Thyroid gland (tissue), 4 donors: ENCODE measurements around the gene RIOK3. TPM values are rescaled to one million over a fixed set of nuclear protein-coding genes. Genes with fewer than 3 reads are reported as not detected.

ENCODE experiments used
- DNase-seq, 2 donors: peaks; one replicate each; pipeline ENCODE4 v3.0.0-alpha.2; 2019
- H3K27ac ChIP-seq, 3 donors: fragments of 200-600 bp; sonication (generic); 1 replicate in 2 of 3; 2 replicates in 1 of 3; pipeline ENCODE4 v1.5.1; 2016 to 2019; ENCODE audit warnings: mild to moderate bottlenecking in 1 of 3, moderate library complexity in 1 of 3
- H3K27me3 ChIP-seq: fragments of 200-600 bp; sonication (generic); one replicate; pipeline ENCODE4 v1.5.1; 2019
- H3K36me3 ChIP-seq, 2 donors: fragments of 200-600 bp; sonication (generic); one replicate each; pipeline ENCODE4 v1.5.1; 2016 to 2019
- H3K4me1 ChIP-seq, 2 donors: fragments of 200-600 bp; sonication (generic); one replicate each; pipeline ENCODE4 v1.5.1; 2017 to 2019
- H3K4me3 ChIP-seq, 3 donors: fragments of 200-600 bp; sonication (generic); replicated peaks in 1 of 3; 1 replicate in 2 of 3; 2 replicates in 1 of 3; pipeline ENCODE4 v1.5.1; 2016; ENCODE audit warnings: mild to moderate bottlenecking in 1 of 3
- H3K9me3 ChIP-seq: fragments of 200-600 bp; sonication (generic); one replicate; pipeline ENCODE4 v1.5.1; 2017
- POLR2A ChIP-seq, 2 donors: fragments of 450-650 bp; IDR thresholded peaks; one replicate each; pipeline ENCODE4 v1.6.1; 2017; ENCODE audit warnings: antibody characterized with exemption in 2 of 2, mild to moderate bottlenecking in 2 of 2, moderate library complexity in 1 of 2
- WGBS, 2 donors: methylation state at CpG; one replicate each; pipeline ENCODE4 v1.1.5; 2017; 5-methylcytosine and 5-hydroxymethylcytosine counted together
- intact Hi-C: fragments of 100-400 bp; cut with DNase I; formaldehyde crosslinking; loops from one replicate; pipeline ENCODE4 v1.15.1; 2023
- total RNA-seq, 4 donors: library from RNA; depleted of rRNA; stranded (reverse); fragments of >200 nt; gene quantifications; one replicate each; pipeline ENCODE4 v1.2.3, GENCODE V29; 2016
- TF ChIP-seq, protein P1 (sequence below), 6 experiments: fragments of 200-600 bp in 3 of 6; fragments of 450-650 bp in 3 of 6; sonication (generic) in 3 of 6; IDR thresholded peaks; one replicate each; pipeline ENCODE4 v1.5.1; 2016 to 2019; ENCODE audit warnings: antibody characterized with exemption in 6 of 6, mild to moderate bottlenecking in 2 of 6, inconsistent platforms in 1 of 6, moderate library complexity in 1 of 6

Gene RIOK3
- total RNA-seq, 4 donors from 2014 or later = 51.2 to 85.7 (median 63.6) TPM

DNA sequence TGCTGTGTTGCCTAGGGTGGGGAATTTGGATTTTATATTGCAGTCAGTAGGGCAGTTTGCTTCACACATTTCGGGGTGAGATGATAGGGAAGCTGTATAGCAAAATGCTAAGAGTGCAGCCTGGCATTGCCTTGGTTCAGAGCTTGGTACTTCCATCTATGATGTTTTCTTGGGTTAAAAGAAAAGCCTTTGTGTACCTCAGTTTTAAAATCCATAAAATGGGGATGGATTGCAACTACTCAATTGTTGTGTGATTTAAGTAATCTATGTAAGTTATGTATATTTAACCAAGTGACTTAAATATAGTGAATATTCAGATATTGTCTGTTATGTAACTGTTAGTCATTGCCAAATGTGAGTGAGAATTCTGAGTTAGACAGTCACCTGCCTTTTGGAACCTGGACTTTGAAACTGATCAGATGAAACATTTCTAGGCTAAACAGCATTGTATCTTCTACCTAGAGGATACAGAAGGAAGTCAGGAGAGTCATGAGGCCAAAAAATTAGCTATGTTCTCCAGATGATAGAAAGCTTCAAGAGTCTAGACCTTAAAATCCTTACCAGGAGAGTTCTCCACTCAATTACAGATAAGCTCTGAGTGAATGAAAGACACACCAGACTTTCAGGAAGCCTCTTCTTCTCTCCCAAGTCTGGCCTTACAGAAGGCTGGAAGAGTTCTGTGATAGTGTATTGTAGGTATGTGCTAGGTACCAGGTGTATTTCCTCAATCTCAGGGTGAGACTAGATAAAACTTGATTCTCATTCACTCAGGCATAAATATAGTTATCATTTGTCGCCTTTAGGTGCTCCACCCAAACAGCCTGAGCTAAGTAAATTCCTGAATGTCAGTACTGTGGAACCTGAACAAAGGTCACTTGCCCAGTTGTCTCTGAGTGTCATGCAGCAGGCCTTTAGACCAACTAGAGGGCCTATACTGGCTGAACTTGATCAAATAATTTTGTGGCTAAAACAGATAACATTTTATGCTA is 7.5 kb downstream of the RIOK3 start:
- Histone ChIP-seq H3K9me3 (no peaks in the 10 kb centered on the region), H3K4me3 (no peak overlapping the region), H3K27ac (peak overlapping the region in 1 of 3 donors; percentile 22), H3K36me3 (peaks cover 26 to 29% of the 10 kb centered on the region in 2 donors), H3K4me1 (peaks cover 38 to 48% of the 10 kb centered on the region in 2 donors), H3K27me3 (no peaks in the 10 kb centered on the region)
- intact Hi-C loops = no loop called here
- TF ChIP-seq POLR2A (IDR thresholded peaks at IDR 0.05) = no peak
- TF ChIP-seq, protein P1, sequence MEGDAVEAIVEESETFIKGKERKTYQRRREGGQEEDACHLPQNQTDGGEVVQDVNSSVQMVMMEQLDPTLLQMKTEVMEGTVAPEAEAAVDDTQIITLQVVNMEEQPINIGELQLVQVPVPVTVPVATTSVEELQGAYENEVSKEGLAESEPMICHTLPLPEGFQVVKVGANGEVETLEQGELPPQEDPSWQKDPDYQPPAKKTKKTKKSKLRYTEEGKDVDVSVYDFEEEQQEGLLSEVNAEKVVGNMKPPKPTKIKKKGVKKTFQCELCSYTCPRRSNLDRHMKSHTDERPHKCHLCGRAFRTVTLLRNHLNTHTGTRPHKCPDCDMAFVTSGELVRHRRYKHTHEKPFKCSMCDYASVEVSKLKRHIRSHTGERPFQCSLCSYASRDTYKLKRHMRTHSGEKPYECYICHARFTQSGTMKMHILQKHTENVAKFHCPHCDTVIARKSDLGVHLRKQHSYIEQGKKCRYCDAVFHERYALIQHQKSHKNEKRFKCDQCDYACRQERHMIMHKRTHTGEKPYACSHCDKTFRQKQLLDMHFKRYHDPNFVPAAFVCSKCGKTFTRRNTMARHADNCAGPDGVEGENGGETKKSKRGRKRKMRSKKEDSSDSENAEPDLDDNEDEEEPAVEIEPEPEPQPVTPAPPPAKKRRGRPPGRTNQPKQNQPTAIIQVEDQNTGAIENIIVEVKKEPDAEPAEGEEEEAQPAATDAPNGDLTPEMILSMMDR (IDR thresholded peaks at IDR 0.05) = no peak
- no peak for DNase-seq
- WGBS, 2 donors = 85 to 89% methylated on average over 2 of the region's 2 CpGs

DNA sequence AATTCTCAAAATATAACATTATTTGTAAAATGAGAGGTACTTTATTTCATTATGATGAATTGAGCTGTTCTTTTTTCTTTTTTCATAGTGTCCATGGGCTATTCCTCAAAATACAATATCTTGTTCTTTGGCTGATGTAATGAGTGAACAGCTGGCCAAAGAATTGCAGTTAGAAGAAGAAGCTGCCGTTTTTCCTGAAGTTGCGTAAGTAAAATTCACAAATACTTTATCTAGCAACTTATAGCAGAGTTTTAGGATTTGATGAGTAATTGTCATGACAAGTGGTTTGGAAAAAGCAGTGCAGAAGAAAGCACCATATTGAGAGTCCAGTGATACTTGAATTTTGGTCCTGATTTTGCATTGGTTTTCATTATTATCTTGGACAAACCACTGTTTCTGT is 9.8 kb downstream of the RIOK3 start:
- H3K27ac ChIP-seq = no peak overlapping the region
- H3K9me3 ChIP-seq = no peaks in the 10 kb centered on the region
- no peak for DNase-seq
- TF ChIP-seq, protein P1 (IDR thresholded peaks at IDR 0.05) = no peak
- TF ChIP-seq POLR2A (IDR thresholded peaks at IDR 0.05) = no peak
- 86 to 89% methylated on average over 2 of the region's 2 CpGs for WGBS, 2 donors
- no peak overlapping the region for H3K4me3 ChIP-seq
- intact Hi-C loops = no loop called here
- H3K27me3 ChIP-seq = no peaks in the 10 kb centered on the region
- peaks cover 43 to 50% of the 10 kb centered on the region in 2 donors for H3K36me3 ChIP-seq
- H3K4me1 ChIP-seq = peaks cover 25 to 39% of the 10 kb centered on the region in 2 donors

DNA sequence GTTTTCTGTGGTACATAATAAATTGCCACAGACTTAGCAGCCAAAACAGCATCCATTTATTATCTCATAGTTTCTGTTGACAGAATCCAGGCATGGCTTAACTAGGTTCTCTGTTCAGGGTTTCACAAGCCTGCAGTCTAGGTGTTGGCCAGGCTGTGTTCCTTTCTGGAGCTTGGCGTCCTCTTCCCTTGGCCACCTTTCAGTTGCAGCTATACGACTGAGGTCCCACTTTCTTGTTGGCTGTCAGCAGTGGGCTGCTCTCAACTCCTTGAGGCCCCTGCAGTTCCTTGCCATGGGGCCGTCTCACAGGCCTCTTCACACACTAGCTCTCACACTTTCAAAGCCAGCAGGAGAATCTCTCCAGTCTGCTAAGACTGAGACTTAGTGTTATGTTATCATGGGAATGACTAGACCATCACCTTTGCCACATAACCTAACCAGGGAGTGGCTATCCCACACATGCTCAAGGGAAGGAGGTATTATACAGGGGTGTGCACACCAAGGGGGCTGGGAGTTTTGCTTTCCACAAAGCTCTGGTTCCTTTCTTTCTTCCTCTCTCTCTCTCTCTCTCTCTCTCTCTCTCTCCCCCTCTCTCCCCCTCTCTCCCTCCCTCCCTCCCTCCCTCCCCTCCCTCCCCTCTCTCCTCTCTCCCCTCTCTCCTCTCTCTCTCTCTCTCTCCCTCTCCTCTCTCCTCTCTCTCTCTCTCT is 15.8 kb downstream of the RIOK3 start:
- no peak for TF ChIP-seq POLR2A (IDR thresholded peaks at IDR 0.05)
- H3K36me3 ChIP-seq = peaks cover 66 to 77% of the 10 kb centered on the region in 2 donors
- no peaks in the 10 kb centered on the region for H3K4me1 ChIP-seq
- DNase-seq = no peak
- 85 to 91% methylated on average over 3 of the region's 3 CpGs for WGBS, 2 donors
- H3K27ac ChIP-seq = no peak overlapping the region
- intact Hi-C loops = no loop called here
- H3K9me3 ChIP-seq = no peaks in the 10 kb centered on the region
- no peak overlapping the region for H3K4me3 ChIP-seq
- H3K27me3 ChIP-seq = no peaks in the 10 kb centered on the region

DNA sequence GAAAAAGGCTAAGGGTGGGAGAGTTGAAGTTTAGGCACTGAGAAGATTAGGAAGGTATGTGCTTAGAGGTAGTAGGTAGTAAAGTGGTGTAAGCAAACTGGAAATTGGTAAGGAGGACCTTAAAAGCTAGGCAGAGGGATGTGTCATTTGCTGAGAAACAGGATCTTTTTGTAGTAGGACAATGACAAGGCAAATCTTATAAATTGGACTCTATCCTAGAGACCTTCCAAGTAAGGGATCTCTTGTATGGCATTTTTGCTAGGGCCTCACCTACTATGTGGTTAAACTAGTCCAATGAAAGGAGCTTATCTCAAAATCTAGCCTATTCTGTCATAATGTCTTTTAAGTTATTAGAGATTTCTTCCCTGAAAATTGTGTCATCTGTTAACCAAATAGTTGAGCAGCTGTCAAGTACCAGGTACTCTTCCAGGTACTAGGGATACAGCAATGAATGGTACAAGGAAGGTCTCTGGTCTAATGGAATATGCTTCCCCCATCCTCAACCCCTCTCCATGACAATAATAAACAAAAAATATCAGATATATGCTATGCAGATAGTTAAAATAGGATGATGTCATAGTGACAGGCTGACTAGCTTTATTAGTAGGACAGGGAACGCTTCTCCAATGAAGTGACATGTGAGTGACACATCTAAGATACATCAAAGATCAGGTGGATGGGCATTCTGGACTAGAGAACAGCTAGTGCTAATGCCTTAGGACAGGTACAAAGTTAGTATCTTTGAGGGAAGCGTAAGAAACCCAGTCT is 17.7 kb downstream of the RIOK3 start:
- WGBS, 2 donors = 95 to 100% methylated on average over 2 of the region's 2 CpGs

More for the DNA sequence above, 17.7 kb downstream of the RIOK3 start:
- no peak for DNase-seq
- H3K27me3 ChIP-seq = no peaks in the 10 kb centered on the region
- H3K36me3 ChIP-seq = peaks cover 65 to 78% of the 10 kb centered on the region in 2 donors
- no peak overlapping the region for H3K4me3 ChIP-seq
- H3K9me3 ChIP-seq = no peaks in the 10 kb centered on the region
- intact Hi-C loops = no loop called here
- no peak overlapping the region for H3K27ac ChIP-seq
- no peaks in the 10 kb centered on the region for H3K4me1 ChIP-seq
- TF ChIP-seq, protein P1 (IDR thresholded peaks at IDR 0.05) = no peak
- no peak for TF ChIP-seq POLR2A (IDR thresholded peaks at IDR 0.05)
